Astrocyte (in vitro differentiated cells and primary cell): Measurements from ENCODE around the gene DNAH14. TPM values are rescaled to one million over a fixed set of nuclear protein-coding genes. Genes with fewer than 3 reads are reported as not detected.
A peak's percentile ranks its signal among the peaks of the same experiment; 100 is the strongest.

Experiments used
- DNase-seq: peaks from one replicate; pipeline ENCODE4 v3.0.0-alpha.2; 2010; ENCODE audit warnings: low read depth
- FAIRE-seq: peaks from 2 replicates; lab custom pipeline; 2011; peaks lifted over from hg19 to GRCh38; lab: Jason Lieb, UNC
- H2AFZ ChIP-seq: 2 replicates; pipeline ENCODE4 v1.6.0; 2012; ENCODE audit warnings: low read depth, low read length, inconsistent platforms
- H3K27ac ChIP-seq: 2 replicates; pipeline ENCODE4 v1.5.1; 2011; ENCODE audit warnings: low read depth, low read length, inconsistent platforms
- H3K27me3 ChIP-seq: 2 replicates; pipeline ENCODE4 v1.6.0; 2011; ENCODE audit warnings: low read length, inconsistent platforms; ENCODE audit not compliant: insufficient read depth
- H3K36me3 ChIP-seq: 2 replicates; pipeline ENCODE4 v1.5.1; 2011; ENCODE audit warnings: low read length, inconsistent platforms; ENCODE audit not compliant: insufficient read depth
- H3K4me1 ChIP-seq: 2 replicates; pipeline ENCODE4 v1.5.1; 2011; ENCODE audit warnings: low read length, inconsistent platforms; ENCODE audit not compliant: insufficient read depth
- H3K4me2 ChIP-seq: 2 replicates; pipeline ENCODE4 v1.6.0; 2012; ENCODE audit warnings: low read length, inconsistent platforms
- H3K4me3 ChIP-seq: 2 replicates; pipeline ENCODE4 v1.5.1; 2011; ENCODE audit warnings: low read depth, mild to moderate bottlenecking, low read length, inconsistent platforms; ENCODE audit not compliant: insufficient read depth
- H3K79me2 ChIP-seq: 2 replicates; pipeline ENCODE4 v1.6.0; 2012; ENCODE audit warnings: mild to moderate bottlenecking, low read length, inconsistent platforms; ENCODE audit not compliant: insufficient read depth
- H3K9ac ChIP-seq: 2 replicates; pipeline ENCODE4 v1.6.0; 2012; ENCODE audit warnings: mild to moderate bottlenecking, low read length, inconsistent platforms
- H3K9me3 ChIP-seq: 2 replicates; pipeline ENCODE4 v1.5.1; 2012; ENCODE audit warnings: low read depth, mild to moderate bottlenecking, low read length, inconsistent platforms; ENCODE audit not compliant: insufficient read depth
- H4K20me1 ChIP-seq: 2 replicates; pipeline ENCODE4 v1.6.0; 2012; ENCODE audit warnings: low read length, inconsistent platforms; ENCODE audit not compliant: insufficient read depth
- H3K27ac Mint-ChIP-seq: one replicate; pipeline ENCODE4 v1.8.0; 2021; ENCODE audit warnings: mild to moderate bottlenecking, mixed read lengths; ENCODE audit not compliant: unreplicated experiment
- H3K27me3 Mint-ChIP-seq: one replicate; pipeline ENCODE4 v1.8.0; 2021; ENCODE audit warnings: low read depth, mixed read lengths; ENCODE audit not compliant: unreplicated experiment
- H3K36me3 Mint-ChIP-seq: one replicate; pipeline ENCODE4 v1.8.0; 2021; ENCODE audit warnings: low read depth, mixed read lengths; ENCODE audit not compliant: unreplicated experiment
- H3K4me1 Mint-ChIP-seq: one replicate; pipeline ENCODE4 v1.8.0; 2021; ENCODE audit warnings: low read depth, mixed read lengths; ENCODE audit not compliant: unreplicated experiment
- H3K4me3 Mint-ChIP-seq: one replicate; pipeline ENCODE4 v1.8.0; 2021; ENCODE audit warnings: mild to moderate bottlenecking, moderate library complexity, mixed read lengths; ENCODE audit not compliant: unreplicated experiment
- H3K9me3 Mint-ChIP-seq: one replicate; pipeline ENCODE4 v1.8.0; 2021; ENCODE audit warnings: mild to moderate bottlenecking, mixed read lengths; ENCODE audit not compliant: unreplicated experiment
- CTCF ChIP-seq: IDR thresholded peaks from 2 replicates; pipeline ENCODE4 v1.5.1; 2011; ENCODE audit warnings: low read depth, mild to moderate bottlenecking, inconsistent platforms, low read length, moderate library complexity; ENCODE audit not compliant: insufficient read depth
- EZH2 ChIP-seq: IDR thresholded peaks from 2 replicates; pipeline ENCODE4 v1.6.1; 2012; ENCODE audit warnings: mild to moderate bottlenecking, low read length, inconsistent platforms; ENCODE audit not compliant: insufficient read depth
- total RNA-seq: library from RNA; stranded (reverse); gene quantifications from 2 replicates; pipeline ENCODE4 v1.2.1, GENCODE V29; 2021

The DNAH14 gene
- total RNA-seq, 1 donor from 2014 or later = 21.2 TPM

- no peaks in the 10 kb centered on the region for H3K79me2 ChIP-seq
- no peaks in the 10 kb centered on the region for H3K27me3 ChIP-seq
- no peaks in the 10 kb centered on the region for H3K36me3 ChIP-seq
- Mint-ChIP-seq H3K27ac (no peak overlapping the region), H3K9me3 (no peaks in the 10 kb centered on the region), H3K4me1 (no peaks in the 10 kb centered on the region), H3K4me3 (no peak overlapping the region), H3K27me3 (no peaks in the 10 kb centered on the region), H3K36me3 (no peaks in the 10 kb centered on the region)
- H3K4me2 ChIP-seq = no peak overlapping the region
- H2AFZ ChIP-seq = no peak overlapping the region
- no peak overlapping the region for H3K4me3 ChIP-seq
- DNase-seq (peak; percentile 14), FAIRE-seq (no peak)
- H3K4me1 ChIP-seq = no peaks in the 10 kb centered on the region
- H3K9me3 ChIP-seq = peaks cover 3% of the 10 kb centered on the region
- H4K20me1 ChIP-seq = no peaks in the 10 kb centered on the region
- H3K27ac ChIP-seq = no peak overlapping the region
- no peak overlapping the region for H3K9ac ChIP-seq
- TF ChIP-seq CTCF (no peak), EZH2 (no peak)
These were observed 409.1 kb downstream of the DNAH14 start for GRCh38 chr1:225338545-225338944.

DNA sequence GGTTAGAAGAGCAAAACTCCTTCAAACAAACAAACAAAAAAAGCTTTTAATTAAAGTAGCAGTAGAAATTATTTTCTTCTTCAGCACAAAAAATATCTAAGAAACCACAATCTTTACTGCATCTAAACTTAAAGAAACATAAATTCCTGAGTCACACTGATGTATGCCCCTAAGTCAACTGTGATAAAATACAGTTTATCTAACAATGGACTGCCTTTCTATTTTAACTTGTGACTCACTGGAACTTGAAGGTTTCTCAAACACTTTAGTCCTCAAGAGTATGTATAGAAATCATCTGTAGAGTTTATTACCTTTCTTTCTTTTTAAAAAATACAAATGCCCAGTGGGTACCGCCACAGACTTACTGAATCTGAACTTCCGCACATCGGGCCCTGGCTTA lies 412.2 kb downstream of the DNAH14 start:
- Histone ChIP-seq H3K9ac (no peak overlapping the region), H3K27me3 (no peaks in the 10 kb centered on the region), H3K27ac (no peak overlapping the region), H2AFZ (no peak overlapping the region), H3K4me2 (no peak overlapping the region), H3K4me1 (no peaks in the 10 kb centered on the region), H3K9me3 (no peaks in the 10 kb centered on the region), H4K20me1 (no peaks in the 10 kb centered on the region), H3K4me3 (no peak overlapping the region), H3K36me3 (no peaks in the 10 kb centered on the region), H3K79me2 (no peaks in the 10 kb centered on the region)
- no peak for TF ChIP-seq EZH2
- no peak for TF ChIP-seq CTCF
- Mint-ChIP-seq H3K27me3 (no peaks in the 10 kb centered on the region), H3K4me3 (no peak overlapping the region), H3K9me3 (no peaks in the 10 kb centered on the region), H3K36me3 (no peaks in the 10 kb centered on the region), H3K4me1 (no peaks in the 10 kb centered on the region), H3K27ac (no peak overlapping the region)
- FAIRE-seq (no peak), DNase-seq (no peak)

DNA sequence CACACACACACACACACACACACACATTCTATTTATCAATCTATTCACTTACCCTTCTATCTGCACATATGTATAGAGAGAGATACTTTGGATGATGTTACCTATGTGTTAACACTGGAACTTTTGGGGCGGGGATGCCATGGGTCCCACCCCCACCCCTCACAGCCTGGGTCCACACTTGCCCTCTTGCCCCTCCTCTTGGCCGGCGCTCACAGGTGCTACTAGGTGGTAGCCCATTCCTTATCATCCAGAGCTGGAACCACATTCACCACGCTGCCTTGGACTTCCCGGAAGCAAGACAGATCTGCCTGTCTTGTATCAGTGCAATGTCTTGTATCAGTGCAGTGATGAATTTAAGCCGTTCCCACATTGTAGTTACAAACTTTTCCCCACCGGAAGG lies 413.2 kb downstream of the DNAH14 start:
- Mint-ChIP-seq H3K9me3 (no peaks in the 10 kb centered on the region), H3K27me3 (no peaks in the 10 kb centered on the region), H3K4me1 (no peaks in the 10 kb centered on the region), H3K36me3 (no peaks in the 10 kb centered on the region), H3K4me3 (no peak overlapping the region), H3K27ac (no peak overlapping the region)
- Histone ChIP-seq H3K27me3 (no peaks in the 10 kb centered on the region), H3K4me2 (no peak overlapping the region), H3K36me3 (no peaks in the 10 kb centered on the region), H3K9me3 (no peaks in the 10 kb centered on the region), H4K20me1 (no peaks in the 10 kb centered on the region), H3K4me3 (no peak overlapping the region), H2AFZ (no peak overlapping the region), H3K79me2 (no peaks in the 10 kb centered on the region), H3K27ac (no peak overlapping the region), H3K4me1 (no peaks in the 10 kb centered on the region), H3K9ac (no peak overlapping the region)
- TF ChIP-seq EZH2 (no peak), CTCF (no peak)
- FAIRE-seq (no peak), DNase-seq (no peak)
